Measurements from ENCODE around the gene A2M. TPM values are rescaled to one million over a fixed set of nuclear protein-coding genes. Genes with fewer than 3 reads are reported as not detected.

The A2M gene
- total and polyA plus RNA-seq, 10 of the 15 experiments (the other 5 are each of a cell fraction or from before 2014, with no cell fraction given), result 0.03 to 3.5 (median 0.20) TPM; not detected in 5

DNA sequence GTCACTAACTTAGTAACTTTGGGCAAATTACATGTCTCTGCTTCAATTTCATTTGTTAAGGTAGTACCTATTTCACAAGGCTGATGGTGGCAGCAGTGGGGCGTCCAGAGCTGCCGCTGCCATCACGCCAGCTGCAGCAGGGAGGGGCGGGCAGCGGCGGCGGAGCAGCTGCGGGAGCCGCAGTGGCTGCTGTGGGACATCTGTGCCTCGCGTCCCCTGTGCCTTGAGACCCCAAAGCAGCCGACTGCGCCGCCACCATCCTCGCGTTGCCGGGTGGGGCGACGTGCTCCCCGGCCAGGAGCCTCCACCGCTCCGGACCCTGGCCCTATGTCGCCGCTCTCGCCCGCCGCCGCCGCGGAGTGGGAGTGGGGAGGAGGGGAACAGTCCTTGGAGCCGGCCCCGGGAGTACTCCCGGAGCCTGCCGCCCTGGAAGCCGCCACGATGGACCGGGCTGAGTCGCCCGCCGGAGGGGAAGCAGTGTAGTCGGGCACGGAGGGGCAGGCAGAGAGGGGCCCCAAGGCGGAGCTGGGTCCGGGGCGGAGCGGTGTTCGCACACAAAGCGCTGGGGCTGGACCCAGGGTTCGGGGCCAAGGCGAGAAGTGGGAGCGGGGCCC is 51.4 kb downstream of the A2M start (continued):
- TF ChIP-seq, protein P1, sequence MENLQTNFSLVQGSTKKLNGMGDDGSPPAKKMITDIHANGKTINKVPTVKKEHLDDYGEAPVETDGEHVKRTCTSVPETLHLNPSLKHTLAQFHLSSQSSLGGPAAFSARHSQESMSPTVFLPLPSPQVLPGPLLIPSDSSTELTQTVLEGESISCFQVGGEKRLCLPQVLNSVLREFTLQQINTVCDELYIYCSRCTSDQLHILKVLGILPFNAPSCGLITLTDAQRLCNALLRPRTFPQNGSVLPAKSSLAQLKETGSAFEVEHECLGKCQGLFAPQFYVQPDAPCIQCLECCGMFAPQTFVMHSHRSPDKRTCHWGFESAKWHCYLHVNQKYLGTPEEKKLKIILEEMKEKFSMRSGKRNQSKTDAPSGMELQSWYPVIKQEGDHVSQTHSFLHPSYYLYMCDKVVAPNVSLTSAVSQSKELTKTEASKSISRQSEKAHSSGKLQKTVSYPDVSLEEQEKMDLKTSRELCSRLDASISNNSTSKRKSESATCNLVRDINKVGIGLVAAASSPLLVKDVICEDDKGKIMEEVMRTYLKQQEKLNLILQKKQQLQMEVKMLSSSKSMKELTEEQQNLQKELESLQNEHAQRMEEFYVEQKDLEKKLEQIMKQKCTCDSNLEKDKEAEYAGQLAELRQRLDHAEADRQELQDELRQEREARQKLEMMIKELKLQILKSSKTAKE (IDR thresholded peaks at IDR 0.05; ENCODE audit: low read depth, poor library complexity, severe bottlenecking), result no peak
- no peak for TF ChIP-seq MEF2A (IDR thresholded peaks at IDR 0.05; ENCODE audit: insufficient read depth, low read depth, low read length)
- TF ChIP-seq, protein P2, sequence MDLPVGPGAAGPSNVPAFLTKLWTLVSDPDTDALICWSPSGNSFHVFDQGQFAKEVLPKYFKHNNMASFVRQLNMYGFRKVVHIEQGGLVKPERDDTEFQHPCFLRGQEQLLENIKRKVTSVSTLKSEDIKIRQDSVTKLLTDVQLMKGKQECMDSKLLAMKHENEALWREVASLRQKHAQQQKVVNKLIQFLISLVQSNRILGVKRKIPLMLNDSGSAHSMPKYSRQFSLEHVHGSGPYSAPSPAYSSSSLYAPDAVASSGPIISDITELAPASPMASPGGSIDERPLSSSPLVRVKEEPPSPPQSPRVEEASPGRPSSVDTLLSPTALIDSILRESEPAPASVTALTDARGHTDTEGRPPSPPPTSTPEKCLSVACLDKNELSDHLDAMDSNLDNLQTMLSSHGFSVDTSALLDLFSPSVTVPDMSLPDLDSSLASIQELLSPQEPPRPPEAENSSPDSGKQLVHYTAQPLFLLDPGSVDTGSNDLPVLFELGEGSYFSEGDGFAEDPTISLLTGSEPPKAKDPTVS (IDR thresholded peaks at IDR 0.05; ENCODE audit: low read depth, low read length), result no peak
- TF ChIP-seq HDAC6 (IDR thresholded peaks at IDR 0.05; ENCODE audit: unreplicated experiment), result no peak
- TF ChIP-seq RUNX3 (IDR thresholded peaks at IDR 0.05; ENCODE audit: low read length), result no peak
- TF ChIP-seq, protein P3, sequence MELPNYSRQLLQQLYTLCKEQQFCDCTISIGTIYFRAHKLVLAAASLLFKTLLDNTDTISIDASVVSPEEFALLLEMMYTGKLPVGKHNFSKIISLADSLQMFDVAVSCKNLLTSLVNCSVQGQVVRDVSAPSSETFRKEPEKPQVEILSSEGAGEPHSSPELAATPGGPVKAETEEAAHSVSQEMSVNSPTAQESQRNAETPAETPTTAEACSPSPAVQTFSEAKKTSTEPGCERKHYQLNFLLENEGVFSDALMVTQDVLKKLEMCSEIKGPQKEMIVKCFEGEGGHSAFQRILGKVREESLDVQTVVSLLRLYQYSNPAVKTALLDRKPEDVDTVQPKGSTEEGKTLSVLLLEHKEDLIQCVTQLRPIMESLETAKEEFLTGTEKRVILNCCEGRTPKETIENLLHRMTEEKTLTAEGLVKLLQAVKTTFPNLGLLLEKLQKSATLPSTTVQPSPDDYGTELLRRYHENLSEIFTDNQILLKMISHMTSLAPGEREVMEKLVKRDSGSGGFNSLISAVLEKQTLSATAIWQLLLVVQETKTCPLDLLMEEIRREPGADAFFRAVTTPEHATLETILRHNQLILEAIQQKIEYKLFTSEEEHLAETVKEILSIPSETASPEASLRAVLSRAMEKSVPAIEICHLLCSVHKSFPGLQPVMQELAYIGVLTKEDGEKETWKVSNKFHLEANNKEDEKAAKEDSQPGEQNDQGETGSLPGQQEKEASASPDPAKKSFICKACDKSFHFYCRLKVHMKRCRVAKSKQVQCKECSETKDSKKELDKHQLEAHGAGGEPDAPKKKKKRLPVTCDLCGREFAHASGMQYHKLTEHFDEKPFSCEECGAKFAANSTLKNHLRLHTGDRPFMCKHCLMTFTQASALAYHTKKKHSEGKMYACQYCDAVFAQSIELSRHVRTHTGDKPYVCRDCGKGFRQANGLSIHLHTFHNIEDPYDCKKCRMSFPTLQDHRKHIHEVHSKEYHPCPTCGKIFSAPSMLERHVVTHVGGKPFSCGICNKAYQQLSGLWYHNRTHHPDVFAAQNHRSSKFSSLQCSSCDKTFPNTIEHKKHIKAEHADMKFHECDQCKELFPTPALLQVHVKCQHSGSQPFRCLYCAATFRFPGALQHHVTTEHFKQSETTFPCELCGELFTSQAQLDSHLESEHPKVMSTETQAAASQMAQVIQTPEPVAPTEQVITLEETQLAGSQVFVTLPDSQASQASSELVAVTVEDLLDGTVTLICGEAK (IDR thresholded peaks at IDR 0.05; ENCODE audit: borderline replicate concordance), result no peak
- no peak for TF ChIP-seq IKZF2 (IDR thresholded peaks at IDR 0.05)
- TF ChIP-seq BRCA1 (IDR thresholded peaks at IDR 0.05; ENCODE audit: low read depth, low read length), result no peak
- TF ChIP-seq, protein P4, sequence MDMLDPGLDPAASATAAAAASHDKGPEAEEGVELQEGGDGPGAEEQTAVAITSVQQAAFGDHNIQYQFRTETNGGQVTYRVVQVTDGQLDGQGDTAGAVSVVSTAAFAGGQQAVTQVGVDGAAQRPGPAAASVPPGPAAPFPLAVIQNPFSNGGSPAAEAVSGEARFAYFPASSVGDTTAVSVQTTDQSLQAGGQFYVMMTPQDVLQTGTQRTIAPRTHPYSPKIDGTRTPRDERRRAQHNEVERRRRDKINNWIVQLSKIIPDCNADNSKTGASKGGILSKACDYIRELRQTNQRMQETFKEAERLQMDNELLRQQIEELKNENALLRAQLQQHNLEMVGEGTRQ (IDR thresholded peaks at IDR 0.05; ENCODE audit: borderline replicate concordance, low read depth, low read length), result no peak
